Inferior parietal cortex (tissue), 1 donor: ENCODE measurements around the gene ERP44.
"Not testable (repeated sequence)": the region's sequence is repeated elsewhere in the genome, so short reads cannot be mapped to it uniquely, and the experiment has no call there.

ENCODE experiments used
- DNase-seq: peaks from one replicate; pipeline ENCODE4 v3.0.0-alpha.2; 2016; ENCODE audit errors: extremely low spot score

ERP44 gene

GRCh38 chr9:100067990-100068389, 30.8 kb downstream of the ERP44 start:
- not testable (repeated sequence) for DNase-seq

DNA sequence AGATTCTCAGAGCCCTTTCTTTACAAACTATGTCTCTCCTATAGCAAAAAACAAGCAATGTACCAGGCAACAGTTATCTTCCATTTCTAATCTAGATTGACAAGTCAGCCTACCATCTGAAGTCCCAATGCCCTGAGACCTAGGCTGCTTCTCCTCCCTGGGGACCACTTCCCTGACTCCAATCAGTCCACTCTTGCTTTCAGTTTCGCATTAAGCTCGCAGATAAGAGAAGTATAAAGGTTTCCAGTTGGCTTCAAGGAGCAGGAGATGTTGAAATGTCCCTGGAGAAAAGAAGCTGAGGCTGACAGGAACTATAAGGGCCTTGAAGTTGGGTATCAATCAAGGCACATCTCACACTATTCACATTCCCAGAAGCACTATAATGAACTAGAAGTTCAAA, 32.3 kb downstream of the ERP44 start:
- no peak for DNase-seq

GRCh38 chr9:100064872-100065581, 33.8 kb downstream of the ERP44 start:
- no peak for DNase-seq

- no peak for DNase-seq
Measured at GRCh38 chr9:100063185-100063584, 35.6 kb downstream of the ERP44 start.

DNA sequence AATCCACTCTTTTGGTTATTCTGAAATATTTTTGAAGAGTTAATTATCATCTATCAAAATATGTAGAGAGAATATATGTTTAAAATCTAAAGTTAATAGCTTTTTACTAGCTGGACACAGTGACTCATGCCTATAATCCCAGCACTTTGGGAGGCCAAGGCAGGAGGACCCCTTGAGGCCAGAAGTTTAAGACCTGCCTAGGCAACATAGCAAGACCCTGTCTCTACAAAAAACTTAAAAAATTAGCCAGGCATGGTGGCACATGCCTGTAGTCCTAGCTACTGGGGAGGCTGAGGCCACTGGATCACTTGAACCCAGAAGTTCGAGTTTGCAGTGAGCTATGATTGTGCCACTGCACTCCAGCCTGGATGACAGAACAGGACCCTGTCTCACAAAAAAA, 36.1 kb downstream of the ERP44 start:
- DNase-seq = not testable (repeated sequence)

- no peak for DNase-seq
Measured at GRCh38 chr9:100058699-100059579, 39.9 kb downstream of the ERP44 start.

GRCh38 chr9:100057624-100058023, 41.2 kb downstream of the ERP44 start:
- no peak for DNase-seq

GRCh38 chr9:100056561-100056960, 42.2 kb downstream of the ERP44 start:
- no peak for DNase-seq

DNA sequence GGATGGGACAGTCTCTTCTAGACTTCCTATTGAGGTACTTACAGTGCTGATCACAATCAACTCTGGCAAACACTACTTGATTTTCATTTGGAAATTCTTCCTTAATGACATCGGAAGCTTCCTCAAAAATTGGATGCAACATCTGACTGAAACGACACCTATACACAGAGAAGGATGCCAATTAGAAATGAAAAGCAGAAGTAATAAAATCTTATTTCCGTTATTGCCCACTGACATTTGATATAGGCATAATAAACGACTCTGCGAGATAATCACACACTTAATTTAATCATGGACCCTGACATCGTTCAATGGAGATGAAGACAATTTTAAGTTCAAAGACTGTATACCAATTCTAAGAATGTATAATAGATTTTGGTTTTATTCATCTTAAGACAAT, 46.4 kb downstream of the ERP44 start:
- no peak for DNase-seq

DNA sequence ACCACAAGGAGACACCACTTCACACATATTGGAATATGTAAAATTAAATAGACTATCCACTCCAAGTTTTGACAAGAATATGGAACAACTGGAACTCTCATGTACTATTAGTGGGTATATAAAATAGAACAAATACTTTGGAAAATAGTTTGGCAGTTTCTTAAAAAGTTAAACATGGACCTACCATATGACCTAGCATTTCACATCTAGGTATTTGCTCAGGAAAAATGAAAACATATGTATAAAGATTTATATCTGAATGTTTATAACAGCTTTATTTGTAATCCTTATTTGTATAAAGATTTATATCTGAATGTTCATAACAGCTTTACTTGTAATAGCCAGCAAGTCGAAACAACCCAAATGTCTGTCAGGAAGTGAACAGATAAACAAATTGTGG, 49.2 kb downstream of the ERP44 start:
- no peak for DNase-seq

GRCh38 chr9:100038472-100038871, 60.3 kb downstream of the ERP44 start:
- DNase-seq = no peak

- no peak for DNase-seq
Measured at GRCh38 chr9:100033877-100034551, 64.8 kb downstream of the ERP44 start.

DNA sequence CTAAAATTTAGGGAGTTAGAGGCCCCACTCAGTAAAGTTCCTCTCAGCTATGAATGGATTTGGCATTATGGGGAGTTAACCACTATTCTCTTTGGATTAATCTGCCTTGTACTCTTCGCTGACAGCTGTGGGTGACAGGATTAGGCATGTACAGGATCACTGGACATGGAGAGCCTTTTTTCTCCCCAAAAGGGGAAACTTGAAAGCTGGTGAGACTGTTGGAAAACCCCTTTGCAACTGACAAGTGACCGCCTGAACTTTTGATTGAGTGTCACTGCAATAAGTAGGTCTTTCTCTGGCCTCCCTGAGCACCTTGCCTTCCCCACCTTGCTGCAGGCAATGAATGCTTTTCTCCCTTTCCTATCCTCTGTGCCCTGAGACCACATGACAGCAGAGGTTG, 68.3 kb downstream of the ERP44 start:
- DNase-seq = no peak

DNA sequence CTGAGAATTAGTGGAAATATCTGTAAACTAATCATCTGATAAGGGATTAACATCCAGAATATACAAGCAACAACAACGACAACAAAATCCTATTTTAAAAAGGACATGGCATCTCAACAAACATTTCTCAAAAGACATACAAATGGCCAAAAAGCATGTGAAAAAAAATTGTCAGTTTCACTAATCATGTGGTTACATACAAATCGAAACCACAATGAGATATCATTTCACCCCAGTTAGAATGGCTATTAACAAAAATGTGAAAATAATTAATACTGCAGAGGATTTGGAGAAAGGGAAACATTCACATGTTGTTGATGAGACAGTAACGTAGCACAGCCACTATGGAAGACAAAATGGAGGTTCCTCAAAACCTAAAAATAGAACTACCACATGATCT, 69.5 kb downstream of the ERP44 start:
- DNase-seq = no peak

DNA sequence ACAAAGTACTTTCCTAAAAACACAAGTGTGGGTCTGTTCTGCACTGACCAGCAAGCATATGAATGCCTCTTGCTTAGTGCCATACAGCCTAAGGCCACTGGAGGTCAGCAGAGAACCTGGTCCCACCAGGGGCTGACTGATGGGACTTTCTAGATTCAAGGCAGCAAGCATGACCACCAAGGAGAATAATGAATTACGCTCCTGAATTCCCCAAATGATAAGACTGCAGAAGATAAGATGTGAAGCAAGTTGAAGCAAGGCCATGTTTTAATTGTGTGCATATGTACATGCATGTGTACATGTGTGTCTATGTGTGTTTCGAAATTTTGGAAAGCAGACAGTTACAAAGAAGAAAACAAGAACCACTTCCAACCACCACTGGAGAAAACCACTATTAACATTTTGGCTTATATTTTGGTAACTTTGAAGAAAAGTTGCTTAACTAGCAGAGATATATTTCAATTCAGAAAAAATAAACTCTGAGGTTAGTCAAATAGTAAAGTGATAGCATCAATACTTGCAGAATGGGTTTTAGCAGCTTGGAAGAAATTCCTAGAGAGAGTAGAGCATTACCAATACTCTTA, 70.5 kb downstream of the ERP44 start:
- peak; percentile 78 for DNase-seq

DNA sequence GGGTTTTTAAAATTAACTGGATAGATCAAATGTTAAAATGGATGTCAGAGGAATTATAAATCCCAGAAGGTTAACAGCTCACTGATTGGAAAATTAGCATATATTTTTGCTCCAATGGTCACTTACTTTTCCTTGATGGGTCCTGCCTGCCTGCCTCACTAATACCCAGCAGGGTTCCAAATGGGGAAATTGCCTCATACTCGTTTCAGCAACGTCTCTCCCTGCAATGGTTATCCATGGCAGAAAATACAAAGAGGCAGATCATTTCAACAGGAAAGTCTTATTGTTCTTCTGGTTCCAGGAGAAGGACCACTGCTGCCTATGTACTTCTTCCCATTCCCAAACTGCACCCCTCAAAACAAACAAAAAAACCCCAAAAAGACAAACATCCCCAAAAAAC, 71.3 kb downstream of the ERP44 start:
- DNase-seq = no peak

DNA sequence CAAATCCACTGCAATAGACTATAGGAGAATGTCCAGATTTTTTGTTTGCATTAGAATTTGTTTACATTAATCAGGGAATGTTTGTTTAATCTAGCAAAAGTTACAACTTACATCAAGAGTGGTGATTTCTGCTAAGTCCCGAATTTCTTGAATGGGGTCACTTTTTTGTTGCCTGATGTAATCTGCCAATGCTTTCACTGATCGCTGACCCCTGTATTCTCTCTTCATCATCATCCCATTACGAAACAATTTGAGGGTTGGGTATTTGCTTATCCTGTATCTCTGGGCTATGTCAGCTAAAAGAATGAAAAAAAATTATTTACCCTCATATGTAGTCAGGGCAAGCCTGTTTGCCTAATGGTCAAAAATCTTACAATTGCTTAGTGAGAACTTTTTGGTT, 76.9 kb downstream of the ERP44 start:
- DNase-seq = no peak

- no peak for DNase-seq
Measured at GRCh38 chr9:100020121-100020795, 78.5 kb downstream of the ERP44 start.

GRCh38 chr9:100019541-100019940, 79.3 kb downstream of the ERP44 start:
- no peak for DNase-seq

GRCh38 chr9:100014846-100015245, 84.0 kb downstream of the ERP44 start:
- DNase-seq = no peak

GRCh38 chr9:100013573-100013972, 85.2 kb downstream of the ERP44 start:
- no peak for DNase-seq

GRCh38 chr9:100012279-100012678, 86.5 kb downstream of the ERP44 start:
- DNase-seq = no peak
